GM23248 (cell line): ENCODE data around the gene IQGAP3.

Source experiments
- EZH2 ChIP-seq: fragments of 200-600 bp; sonication (generic); IDR thresholded peaks from 2 replicates; pipeline ENCODE4 v1.6.1; 2018; ENCODE audit warnings: antibody characterized with exemption, mild to moderate bottlenecking; ENCODE audit not compliant: insufficient read depth, poor library complexity, severe bottlenecking
- EZH2phosphoT487 ChIP-seq: fragments of 200-600 bp; sonication (generic); IDR thresholded peaks from 2 replicates; pipeline ENCODE4 v1.6.1; 2018; ENCODE audit warnings: antibody characterized with exemption, moderate library complexity, mild to moderate bottlenecking, low read depth; ENCODE audit not compliant: insufficient read depth

- TF ChIP-seq EZH2 (no peak), EZH2phosphoT487 (no peak)
Observed at GRCh38 chr1:156601892-156602291, 29.5 kb upstream of the IQGAP3 start.
